Epithelial cell of prostate (primary cell): ENCODE results near the gene MUC20.
"Not testable (repeated sequence)": the region's sequence is repeated elsewhere in the genome, so short reads cannot be mapped to it uniquely, and the experiment has no call there.

ENCODE experiments used
- DNase-seq: peaks from one replicate; pipeline ENCODE4 v3.0.0-alpha.2; 2011; ENCODE audit warnings: low read depth, low spot score
- H3K27ac ChIP-seq: fragments of 450-650 bp; 2 replicates; pipeline ENCODE4 v1.5.1; 2017; ENCODE audit warnings: mild to moderate bottlenecking

MUC20 gene

GRCh38 chr3:195692781-195693427 lies 27.9 kb upstream of the MUC20 start:
- no peak overlapping the region for H3K27ac ChIP-seq
- DNase-seq, result no peak

GRCh38 chr3:195693428-195694216 lies 27.2 kb upstream of the MUC20 start:
- H3K27ac ChIP-seq, result no peak overlapping the region
- no peak for DNase-seq

- not testable (repeated sequence) for H3K27ac ChIP-seq, DNase-seq
These were observed 26.3 kb upstream of the MUC20 start for GRCh38 chr3:195694217-195695076.

DNA sequence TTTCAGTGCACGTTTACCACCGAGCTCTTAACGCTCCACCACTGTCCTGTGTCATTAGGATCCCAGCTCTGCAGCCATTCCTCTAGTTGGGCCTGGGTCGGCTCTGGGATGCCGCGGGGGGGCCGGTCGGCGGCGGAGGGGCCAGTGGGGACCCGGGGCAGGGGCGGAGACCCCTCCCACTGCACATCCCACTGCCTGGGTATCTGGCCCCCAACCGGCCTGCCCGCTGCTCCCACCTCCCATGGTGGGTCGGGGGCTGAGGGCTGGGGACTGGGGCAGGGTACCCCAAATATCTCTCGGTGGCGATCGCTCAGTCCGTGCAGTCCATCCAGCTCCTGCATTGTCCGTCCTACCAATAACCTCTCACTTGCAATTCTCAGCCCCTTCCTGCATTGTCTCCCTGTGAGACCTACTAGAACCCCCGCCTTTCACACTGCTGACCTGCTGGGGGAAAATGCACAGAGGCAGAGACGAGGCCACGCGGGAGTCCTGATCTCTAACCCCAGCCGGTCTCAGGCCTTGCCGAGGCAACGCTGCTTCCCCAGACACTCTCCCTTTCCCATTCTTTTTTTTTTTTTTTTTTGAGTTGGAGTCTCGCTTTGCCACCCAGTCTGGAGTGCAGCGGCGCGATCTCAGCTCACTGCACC lies 24.0 kb upstream of the MUC20 start:
- no peak for DNase-seq
- no peak overlapping the region for H3K27ac ChIP-seq

DNA sequence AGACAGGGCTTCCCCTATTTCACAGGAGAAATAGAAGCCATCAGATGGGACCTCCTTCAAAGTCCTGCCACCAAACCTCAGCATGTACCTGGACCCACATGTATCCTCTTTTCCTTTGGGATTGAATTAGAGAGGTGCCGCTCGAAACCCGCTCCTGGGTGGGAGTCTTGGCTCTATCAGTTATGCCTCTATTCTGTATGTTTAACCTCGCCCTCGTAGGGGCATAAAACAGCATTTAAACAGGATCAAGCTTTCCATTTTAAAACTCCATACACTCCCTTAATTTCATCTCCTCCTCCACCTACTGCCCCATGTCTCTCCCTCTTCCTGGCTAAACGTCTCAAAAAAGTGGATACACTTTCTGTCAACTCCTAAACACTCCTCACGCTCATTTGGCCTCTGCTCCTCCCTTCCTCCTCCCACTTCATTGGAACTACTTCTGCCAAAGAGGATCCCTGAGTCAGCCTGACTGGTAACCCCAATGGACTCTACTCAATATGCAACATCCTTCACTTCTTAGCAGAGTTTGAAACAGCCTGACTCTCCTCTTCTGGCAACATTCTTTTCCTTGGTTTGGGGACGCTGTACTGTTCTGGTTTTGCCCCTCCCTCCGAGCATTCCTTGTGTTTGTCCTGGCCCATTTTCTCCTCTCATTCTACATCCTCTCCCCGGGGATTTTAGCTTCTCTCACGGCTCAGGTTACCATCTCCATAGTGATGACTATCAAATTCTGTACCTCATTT lies 23.0 kb upstream of the MUC20 start:
- DNase-seq, result peak; percentile 59
- peak overlapping the region; percentile 22 for H3K27ac ChIP-seq

DNA sequence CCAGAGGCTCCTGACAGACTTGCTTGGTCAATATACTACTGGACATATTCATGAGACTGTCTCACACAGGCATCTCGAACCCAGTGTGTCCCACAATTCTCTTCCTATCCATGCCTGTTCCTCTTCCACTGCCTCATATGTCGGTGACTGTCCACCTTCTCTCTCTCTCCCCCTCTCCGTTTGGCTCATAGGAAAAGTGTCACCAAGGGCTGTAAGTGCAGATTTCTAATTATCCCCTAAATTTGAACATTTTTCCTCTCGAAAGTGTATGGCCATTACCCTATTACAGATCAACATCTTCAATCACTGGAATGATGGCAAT lies 22.5 kb upstream of the MUC20 start:
- DNase-seq, result no peak
- H3K27ac ChIP-seq, result peak overlapping the region; percentile 22

GRCh38 chr3:195698647-195699387 lies 22.0 kb upstream of the MUC20 start:
- peak overlapping the region; percentile 22 for H3K27ac ChIP-seq

GRCh38 chr3:195699388-195699771 lies 21.4 kb upstream of the MUC20 start:
- H3K27ac ChIP-seq, result no peak overlapping the region
- no peak for DNase-seq

More at GRCh38 chr3:195698647-195699387, 22.0 kb upstream of the MUC20 start:
- no peak for DNase-seq

DNA sequence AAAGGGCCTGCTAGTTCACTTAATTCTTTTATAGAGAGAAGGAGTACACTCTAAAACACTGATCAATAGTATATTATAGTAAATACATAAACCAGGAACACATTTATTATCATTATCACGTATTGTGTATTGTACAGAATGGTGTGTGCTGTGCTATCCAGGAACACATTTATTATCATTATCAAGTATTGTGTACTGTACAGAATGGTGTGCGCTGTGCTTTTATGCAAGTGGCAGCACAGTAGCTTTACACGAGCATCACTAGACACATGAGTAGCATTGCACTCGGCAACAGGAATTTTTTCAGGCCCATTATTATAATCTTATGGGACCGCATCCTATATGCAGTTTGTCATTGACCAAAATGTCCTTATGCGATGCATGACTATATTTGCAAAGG lies 20.9 kb upstream of the MUC20 start:
- no peak overlapping the region for H3K27ac ChIP-seq
- no peak for DNase-seq

DNA sequence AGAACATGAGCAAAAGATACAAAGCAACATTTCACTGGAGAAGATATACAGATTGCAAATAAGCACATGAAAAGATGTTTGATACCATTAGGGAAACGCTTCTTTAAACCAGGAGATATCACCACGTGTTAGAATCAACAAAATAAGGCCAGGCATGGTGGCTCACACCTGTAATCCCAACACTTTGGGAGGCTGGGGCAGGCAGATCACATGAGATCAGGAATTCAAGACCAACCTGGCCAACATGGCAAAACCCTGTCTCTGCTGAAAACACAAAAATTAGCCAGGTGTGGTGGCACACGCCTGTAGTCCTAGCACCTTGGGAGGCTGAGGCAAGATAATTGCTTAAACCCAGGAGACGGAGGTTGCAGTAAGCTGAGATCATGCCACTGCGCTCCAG lies 20.5 kb upstream of the MUC20 start:
- DNase-seq, result no peak
- H3K27ac ChIP-seq, result no peak overlapping the region

- no peak for DNase-seq
- no peak overlapping the region for H3K27ac ChIP-seq
These were observed 19.5 kb upstream of the MUC20 start for GRCh38 chr3:195701042-195701915.

- no peak for DNase-seq
- H3K27ac ChIP-seq, result no peak overlapping the region
These were observed 17.0 kb upstream of the MUC20 start for GRCh38 chr3:195703776-195704175.

- no peak for DNase-seq
- H3K27ac ChIP-seq, result no peak overlapping the region
These were observed 16.3 kb upstream of the MUC20 start for GRCh38 chr3:195704433-195704999.

- H3K27ac ChIP-seq, result no peak overlapping the region
- DNase-seq, result no peak
These were observed 15.4 kb upstream of the MUC20 start for GRCh38 chr3:195705081-195705991.

- no peak overlapping the region for H3K27ac ChIP-seq
- DNase-seq, result no peak
These were observed 12.7 kb upstream of the MUC20 start for GRCh38 chr3:195708061-195708460.

GRCh38 chr3:195708626-195709481 lies 11.9 kb upstream of the MUC20 start:
- DNase-seq, result no peak
- H3K27ac ChIP-seq, result no peak overlapping the region
